Motor neuron (in vitro differentiated cells): ENCODE results near the gene HTR3D. TPM values are rescaled to one million over a fixed set of nuclear protein-coding genes. Genes with fewer than 3 reads are reported as not detected.
"Not testable (repeated sequence)": the region's sequence is repeated elsewhere in the genome, so short reads cannot be mapped to it uniquely, and the experiment has no call there.

Experiments used
- ATAC-seq, 8 experiments: fragments of 200-7000 bp; cut with Tn5 transposase; replicated peaks in 6 of 8; 2 replicates each; pipeline ENCODE4 v1.8.0; 2021; ENCODE audit warnings: mild to moderate bottlenecking in 8 of 8, moderate library complexity in 8 of 8
- H3K27ac ChIP-seq, 2 donors: fragments of 250-450 bp; sonication (Bioruptor Pico); 2 replicates each; pipeline ENCODE4 v1.9.0; 2021; ENCODE audit warnings: antibody characterized with exemption in 2 of 2, mild to moderate bottlenecking in 2 of 2, moderate library complexity in 1 of 2
- H3K4me1 ChIP-seq, 2 donors: fragments of 250-450 bp; sonication (Bioruptor Pico); replicated peaks in 1 of 2; 2 replicates each; pipeline ENCODE4 v1.6.1; 2021; ENCODE audit warnings: antibody characterized with exemption in 2 of 2, mild to moderate bottlenecking in 2 of 2, moderate library complexity in 1 of 2
- H3K4me3 ChIP-seq, 5 donors: fragments of 250-450 bp; sonication (Bioruptor Pico); 2 replicates each; pipeline ENCODE4 v1.9.0; 2021; ENCODE audit warnings: antibody characterized with exemption in 5 of 5, mild to moderate bottlenecking in 5 of 5, moderate library complexity in 4 of 5
- WGBS, 10 experiments: fragments of 450-650 bp; shearing (Covaris generic); methylation state at CpG; one replicate each; pipeline ENCODE4 v1.0.0; 2022; 5-methylcytosine and 5-hydroxymethylcytosine counted together
- in situ Hi-C, 9 experiments: fragments of 400-800 bp; cut with MboI; loops; one replicate each; pipeline ENCODE4 v1.15.0; 2021; ENCODE audit warnings: low sequenced_read_pairs in 9 of 9, low pct_unique_long_range_greater_than_20kb in 2 of 9; ENCODE audit not compliant: unreplicated experiment in 9 of 9
- total RNA-seq, 8 experiments: library from RNA; unstranded; fragments of 300-600 nt; gene quantifications; 2 replicates each; pipeline versions ENCODE4 v1.2.3 to v1.2.4, GENCODE V29; 2022

The HTR3D gene
- total RNA-seq, 8 experiments from 2014 or later: not detected

DNA sequence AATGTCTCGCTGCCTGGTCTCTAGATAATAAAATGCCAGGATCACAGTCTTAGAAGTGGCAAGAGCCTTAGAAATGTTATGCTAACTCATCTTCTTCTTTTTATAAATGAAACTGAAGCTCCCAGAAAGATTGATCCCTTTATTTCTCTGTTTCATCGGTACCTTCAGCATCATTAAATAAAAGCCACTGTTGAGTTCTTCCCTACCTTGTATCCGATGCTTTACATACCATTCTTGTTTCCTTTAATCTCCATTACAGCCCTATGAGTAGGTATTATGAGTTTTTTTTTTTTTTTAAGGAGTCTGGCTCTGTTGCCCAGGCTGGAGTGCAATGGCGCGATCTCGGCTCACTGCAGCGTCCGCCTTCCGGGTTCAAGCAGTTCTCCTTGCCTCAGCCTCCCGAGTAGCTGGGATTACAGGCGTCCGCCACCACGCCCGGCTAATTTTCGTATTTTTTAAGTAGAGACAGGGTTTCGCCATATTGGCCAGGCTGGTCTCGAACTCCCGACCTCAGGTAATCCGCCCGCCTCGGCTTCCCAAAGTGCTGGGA, 13.0 kb upstream of the HTR3D start:
- 50 to 100% (median 90%) methylated on average over 2 to 20 of the region's 21 CpGs; no CpG with 5 or more reads in 1 of the 10 experiments for whole genome bisulfite sequencing, 10 experiments
- Histone ChIP-seq H3K4me1 (peaks cover 8 to 20% of the 10 kb centered on the region in 2 donors), H3K4me3 (peak overlapping the region; percentile 75 to 99 (median 96)), H3K27ac (peak overlapping the region; percentile 84)
- in situ Hi-C loops: loop anchor here in 1 of 9 experiments (25.0 kb wide), 1 partner anchor 269 kb away; the partner anchor contains the start of genes ECE2 and PSMD2
- no peak for ATAC-seq

DNA sequence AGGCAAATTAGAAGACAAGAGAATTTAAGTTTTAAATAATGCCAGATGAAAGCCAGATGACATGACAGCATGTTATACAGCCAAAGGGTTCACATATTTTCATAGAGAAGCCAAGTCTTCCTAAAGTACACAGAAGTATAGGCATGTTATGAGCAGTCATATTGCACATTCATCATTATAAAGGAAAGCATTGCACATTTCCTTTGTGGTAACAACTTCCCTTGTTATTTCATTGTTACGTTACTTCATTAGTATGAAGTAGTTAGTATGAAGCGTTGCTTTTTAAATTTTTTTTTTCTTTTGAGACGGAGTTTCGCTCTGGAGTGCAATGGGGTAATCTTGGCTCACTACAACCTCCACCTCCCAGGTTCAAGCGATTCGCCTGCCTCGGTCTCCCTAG, 9.2 kb upstream of the HTR3D start:
- no peak for ATAC-seq
- no peaks in the 10 kb centered on the region for H3K4me1 ChIP-seq
- WGBS, 10 experiments: 21 to 81% (median 50%) methylated on average over 1 to 7 of the region's 7 CpGs; no CpG with 5 or more reads in 4 of the 10 experiments
- H3K27ac ChIP-seq: no peak overlapping the region
- in situ Hi-C loops: loop anchor here in 1 of 9 experiments (25.0 kb wide), 1 partner anchor 265 kb away; the partner anchor contains the start of genes ECE2 and PSMD2
- H3K4me3 ChIP-seq: no peak overlapping the region

DNA sequence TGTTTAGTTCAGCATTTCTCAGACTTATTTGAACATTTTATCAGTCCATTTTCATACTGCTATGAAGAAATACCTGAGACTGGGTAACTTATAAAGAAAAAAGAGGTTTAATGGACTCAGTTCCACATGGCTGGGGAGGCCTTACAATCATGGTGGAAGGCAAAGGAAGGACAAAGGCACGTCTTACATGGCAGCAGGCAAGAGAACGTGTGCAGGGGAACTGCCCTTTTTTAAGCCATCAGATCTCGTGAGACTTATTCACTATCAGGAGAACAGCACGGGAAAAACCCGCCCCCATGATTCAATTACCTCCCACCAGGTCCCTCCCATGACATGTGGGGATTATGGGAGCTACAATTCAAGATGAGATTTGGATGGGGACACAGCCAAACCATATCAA, 6.3 kb upstream of the HTR3D start:
- in situ Hi-C loops, ATAC-seq, H3K4me3 ChIP-seq, H3K27ac ChIP-seq, H3K4me1 ChIP-seq: not testable (repeated sequence)
- WGBS, 10 experiments: 11 to 67% (median 45%) methylated on average over 2 to 3 of the region's 5 CpGs; no CpG with 5 or more reads in 7 of the 10 experiments

DNA sequence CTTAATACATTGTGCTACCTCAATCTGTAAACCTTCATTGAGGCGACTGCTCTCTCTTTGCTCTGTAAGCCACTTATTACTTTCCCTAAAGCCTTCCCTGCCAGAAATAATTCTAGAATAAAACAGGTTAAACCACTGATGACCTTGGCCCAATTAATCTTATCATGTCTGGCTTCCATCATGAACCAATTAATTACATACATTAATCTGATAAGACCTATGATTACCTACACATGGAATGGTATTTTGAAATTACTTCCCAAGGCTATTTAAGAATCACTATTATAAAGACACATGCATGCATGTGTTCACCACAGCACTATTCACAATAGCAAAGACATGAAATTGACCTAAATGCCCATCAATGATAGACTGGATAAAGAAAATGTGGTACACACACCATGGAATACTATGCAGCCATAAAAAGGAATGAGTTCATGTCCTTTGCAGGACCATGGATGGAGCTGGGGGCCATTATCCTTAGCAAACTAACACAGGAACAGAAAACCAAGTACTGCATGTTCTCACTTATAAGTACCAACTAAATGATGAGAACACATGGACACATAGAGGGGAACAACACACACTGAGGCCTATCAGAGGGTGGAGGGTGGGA, 3.2 kb upstream of the HTR3D start:
- in situ Hi-C loops, H3K27ac ChIP-seq, H3K4me1 ChIP-seq, ATAC-seq, H3K4me3 ChIP-seq: not testable (repeated sequence)
- 50 to 100% (median 75%) methylated on average over 1 of the region's 1 CpG; no CpG with 5 or more reads in 5 of the 10 experiments for WGBS, 10 experiments

DNA sequence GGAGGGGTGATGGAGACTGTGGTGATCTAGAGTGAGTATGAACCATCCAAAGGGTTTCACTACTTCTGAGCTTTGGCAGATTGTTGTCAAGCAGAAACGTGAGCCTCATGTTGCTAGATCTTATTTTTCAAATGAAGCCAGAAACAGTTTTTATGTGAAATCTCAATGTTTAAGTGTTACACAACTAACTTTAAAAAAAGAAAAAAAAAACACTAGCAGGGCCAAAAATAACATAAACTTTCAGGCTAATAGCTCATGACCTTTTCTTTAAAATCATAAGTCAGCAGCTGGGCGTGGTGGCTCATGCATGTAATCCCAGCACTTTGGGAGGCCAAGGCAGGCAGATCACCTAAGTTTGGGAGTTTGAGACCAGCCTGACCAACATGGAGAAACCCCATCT, 2.1 kb upstream of the HTR3D start:
- Histone ChIP-seq H3K4me1 (no peaks in the 10 kb centered on the region), H3K4me3 (no peak overlapping the region), H3K27ac (no peak overlapping the region)
- 0 to 100% (median 85%) methylated on average over 1 to 2 of the region's 2 CpGs for WGBS, 10 experiments
- in situ Hi-C loops: no loop called here
- ATAC-seq: no peak

DNA sequence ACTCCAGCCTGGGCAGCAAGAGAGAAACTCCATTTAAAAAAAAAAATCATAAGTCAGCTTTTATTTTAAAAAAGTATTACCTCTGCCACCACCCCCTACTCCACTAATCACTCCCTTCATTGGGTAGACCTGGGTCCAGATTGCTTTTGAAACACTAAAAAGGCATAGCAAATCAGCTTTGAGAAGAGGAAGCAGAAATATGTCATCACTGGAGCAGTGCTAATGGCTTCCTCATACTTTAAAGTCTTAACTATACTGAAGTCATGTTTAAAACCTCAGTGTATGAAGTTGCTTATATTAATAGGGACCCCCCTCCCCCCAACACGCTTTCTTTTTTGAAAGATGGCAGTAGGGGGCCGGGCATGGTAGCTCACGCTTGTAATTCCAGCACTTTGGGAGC, 1.0 kb upstream of the HTR3D start:
- WGBS, 10 experiments: 0 to 79% (median 63%) methylated on average over 1 to 3 of the region's 3 CpGs; no CpG with 5 or more reads in 6 of the 10 experiments
- no peak for ATAC-seq
- no peaks in the 10 kb centered on the region for H3K4me1 ChIP-seq
- in situ Hi-C loops: no loop called here
- H3K4me3 ChIP-seq: no peak overlapping the region
- H3K27ac ChIP-seq: no peak overlapping the region

DNA sequence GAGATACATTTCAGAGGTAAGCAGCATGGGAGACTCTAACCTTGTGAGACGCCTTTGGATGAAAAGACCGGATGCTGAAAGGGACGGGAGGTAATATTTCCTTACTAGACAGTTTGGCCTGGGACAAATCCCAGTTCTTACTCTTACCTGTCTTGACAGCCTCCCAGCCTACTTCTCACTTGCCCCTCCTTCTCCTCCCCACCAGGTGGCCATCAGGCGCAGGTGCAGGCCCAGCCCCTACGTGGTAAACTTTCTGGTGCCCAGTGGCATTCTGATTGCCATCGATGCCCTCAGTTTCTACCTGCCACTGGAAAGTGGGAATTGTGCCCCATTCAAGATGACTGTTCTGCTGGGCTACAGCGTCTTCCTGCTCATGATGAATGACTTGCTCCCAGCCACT, 6.3 kb downstream of the HTR3D start:
- in situ Hi-C loops: no loop called here
- WGBS, 10 experiments: 29 to 100% (median 75%) methylated on average over 1 to 5 of the region's 7 CpGs; no CpG with 5 or more reads in 3 of the 10 experiments
- Histone ChIP-seq H3K4me3 (no peak overlapping the region), H3K4me1 (no peaks in the 10 kb centered on the region), H3K27ac (no peak overlapping the region)
- ATAC-seq: no peak

DNA sequence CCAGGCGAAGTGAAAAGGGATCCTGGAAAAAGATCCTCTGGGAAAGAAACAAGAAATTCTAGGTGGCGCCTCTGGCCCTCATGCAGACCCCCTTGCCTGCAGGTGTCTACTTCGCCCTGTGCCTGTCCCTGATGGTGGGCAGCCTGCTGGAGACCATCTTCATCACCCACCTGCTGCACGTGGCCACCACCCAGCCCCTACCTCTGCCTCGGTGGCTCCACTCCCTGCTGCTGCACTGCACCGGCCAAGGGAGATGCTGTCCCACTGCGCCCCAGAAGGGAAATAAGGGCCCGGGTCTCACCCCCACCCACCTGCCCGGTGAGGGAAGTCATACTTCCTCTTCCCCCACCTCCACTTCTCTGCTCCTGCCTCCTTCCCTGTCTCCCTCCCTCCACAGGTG, 6.8 kb downstream of the HTR3D start:
- H3K27ac ChIP-seq, H3K4me3 ChIP-seq, in situ Hi-C loops, ATAC-seq, H3K4me1 ChIP-seq: not testable (repeated sequence)
- 70 to 92% (median 76%) methylated on average over 2 to 5 of the region's 9 CpGs; no CpG with 5 or more reads in 6 of the 10 experiments for WGBS, 10 experiments

DNA sequence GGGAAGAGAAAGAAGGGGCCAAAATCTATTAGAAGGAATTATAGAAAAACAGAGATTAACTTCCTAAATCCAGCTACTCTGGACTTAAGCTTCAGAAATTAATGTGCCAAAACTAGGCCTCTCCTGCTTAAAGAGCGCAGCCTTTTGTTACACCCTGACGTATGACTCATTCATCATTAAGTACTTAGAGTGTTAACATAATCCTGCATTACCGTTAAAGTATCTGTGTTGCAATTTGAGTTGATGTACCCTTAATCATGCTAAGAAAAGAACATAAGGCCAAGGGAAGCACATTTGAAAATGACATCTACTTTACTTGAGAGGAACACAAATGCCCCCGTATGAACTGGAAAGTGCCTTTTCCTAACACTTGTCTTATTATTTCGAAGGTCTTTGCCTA, 7.9 kb downstream of the HTR3D start:
- peak in 4 of 8 experiments; percentile 19 to 100 (median 97) for ATAC-seq
- in situ Hi-C loops: no loop called here
- WGBS, 10 experiments: 28 to 75% (median 63%) methylated on average over 1 to 5 of the region's 5 CpGs; no CpG with 5 or more reads in 2 of the 10 experiments
- Histone ChIP-seq H3K4me3 (no peak overlapping the region), H3K27ac (no peak overlapping the region), H3K4me1 (no peaks in the 10 kb centered on the region)

DNA sequence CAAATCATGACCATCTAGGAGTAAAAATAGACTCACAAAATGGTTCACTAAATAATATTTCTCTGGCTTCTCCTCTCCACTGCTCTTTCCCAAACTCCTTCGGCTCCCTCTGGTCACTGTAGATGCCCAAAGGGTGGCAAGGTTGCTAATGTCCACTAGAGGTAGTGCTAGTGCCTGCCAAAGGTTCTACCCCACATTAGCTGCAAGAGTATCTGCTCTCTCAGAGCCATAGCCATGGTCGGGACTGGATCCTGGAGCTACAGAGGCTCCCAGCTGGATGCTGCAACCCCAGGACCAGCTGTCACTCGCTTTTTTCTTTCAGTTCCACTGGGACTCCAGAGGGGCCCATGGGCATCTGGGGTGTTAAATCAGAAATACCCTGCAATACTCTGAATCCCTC, 8.5 kb downstream of the HTR3D start:
- peak in 3 of 8 experiments; percentile 45 to 81 (median 66) for ATAC-seq
- in situ Hi-C loops: no loop called here
- 33 to 80% (median 51%) methylated on average over 1 to 3 of the region's 3 CpGs; no CpG with 5 or more reads in 2 of the 10 experiments for WGBS, 10 experiments

DNA sequence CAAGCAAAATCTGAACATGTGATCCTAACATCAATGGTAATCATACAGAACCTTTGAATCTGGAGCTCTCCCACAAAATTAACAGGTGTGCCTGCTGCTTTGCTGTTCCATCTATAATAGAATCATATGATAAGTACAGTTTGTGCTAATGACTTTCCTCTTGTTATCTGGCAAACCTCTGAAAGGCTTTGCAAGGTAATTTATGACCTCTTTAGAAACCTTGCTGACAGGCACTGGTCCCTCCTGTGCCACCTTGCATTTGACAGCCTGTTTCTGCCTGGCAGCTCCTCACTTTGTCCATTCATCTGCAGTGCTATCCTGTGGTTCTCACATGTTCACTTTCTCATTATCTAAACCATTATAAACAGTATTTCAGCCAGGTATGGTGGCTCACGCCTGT, 11.1 kb downstream of the HTR3D start:
- no peak overlapping the region for H3K27ac ChIP-seq
- no peaks in the 10 kb centered on the region for H3K4me1 ChIP-seq
- in situ Hi-C loops: no loop called here
- no peak for ATAC-seq
- no peak overlapping the region for H3K4me3 ChIP-seq
- 71% methylated on average over 1 of the region's 1 CpG; no CpG with 5 or more reads in 9 of the 10 experiments for WGBS, 10 experiments

More for the DNA sequence above, 8.5 kb downstream of the HTR3D start:
- no peak overlapping the region for H3K27ac ChIP-seq
- no peak overlapping the region for H3K4me3 ChIP-seq
- no peaks in the 10 kb centered on the region for H3K4me1 ChIP-seq

DNA sequence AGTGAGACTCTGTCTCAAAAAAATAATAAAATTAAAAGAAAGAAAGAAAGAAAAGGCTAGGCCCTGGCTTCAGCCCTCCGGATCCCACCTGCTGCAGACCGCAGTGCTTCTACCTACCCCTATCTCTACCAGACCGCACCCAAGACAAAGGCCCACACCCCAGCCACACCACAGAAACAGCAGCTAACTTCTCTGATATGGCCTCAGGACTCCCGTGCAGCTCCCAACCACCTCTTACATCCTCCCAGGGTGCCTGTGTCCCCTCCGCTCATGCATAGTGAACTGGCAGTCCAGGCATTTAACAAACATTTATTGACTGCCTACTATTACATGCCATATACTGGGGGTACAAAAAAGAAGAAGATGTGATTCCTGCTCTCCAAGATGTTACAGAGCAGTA, 14.5 kb downstream of the HTR3D start:
- Histone ChIP-seq H3K4me1 (no peaks in the 10 kb centered on the region), H3K27ac (no peak overlapping the region), H3K4me3 (no peak overlapping the region)
- in situ Hi-C loops: no loop called here
- WGBS, 10 experiments: 78 to 92% (median 85%) methylated on average over 1 to 2 of the region's 5 CpGs; no CpG with 5 or more reads in 6 of the 10 experiments
- no peak for ATAC-seq

DNA sequence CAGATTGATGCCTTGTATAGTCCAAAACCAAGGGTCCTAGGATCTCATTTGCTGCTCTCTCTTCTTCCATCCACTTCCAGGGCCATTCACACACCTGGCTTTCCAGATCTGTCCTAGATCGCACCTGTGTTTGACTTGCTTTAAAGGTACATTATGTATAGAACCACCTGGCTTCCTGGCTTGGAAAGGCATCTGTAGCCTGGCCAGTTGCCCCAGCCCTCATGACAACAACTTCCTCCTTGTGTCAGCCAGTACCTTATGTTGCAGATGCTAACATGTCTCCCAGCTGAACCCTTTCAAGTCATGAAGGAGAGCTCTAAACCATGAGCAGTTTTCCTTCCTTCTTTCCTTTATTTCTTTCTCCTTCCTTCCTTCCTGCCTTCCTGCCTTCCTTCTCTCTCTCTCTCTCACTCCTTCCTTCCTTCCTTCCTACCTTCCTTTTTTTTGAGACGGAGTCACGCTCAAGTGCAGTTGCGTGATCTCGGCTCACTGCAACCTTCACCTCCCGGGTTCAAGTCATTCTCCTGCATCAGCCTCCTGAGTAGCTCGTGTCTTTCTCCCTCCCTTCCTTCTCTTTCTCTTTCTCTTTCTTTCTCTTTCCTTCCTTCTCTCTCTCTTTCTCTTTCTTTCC, 18.8 kb downstream of the HTR3D start:
- 40 to 100% (median 81%) methylated on average over 1 to 7 of the region's 7 CpGs for WGBS, 10 experiments
- no peaks in the 10 kb centered on the region for H3K4me1 ChIP-seq
- no peak overlapping the region for H3K27ac ChIP-seq
- H3K4me3 ChIP-seq: no peak overlapping the region
- in situ Hi-C loops: no loop called here
- ATAC-seq: no peak
